Testis (tissue), 3 donors: ENCODE measurements around the gene ARHGEF25. TPM values are rescaled to one million over a fixed set of nuclear protein-coding genes. Genes with fewer than 3 reads are reported as not detected.
"Not testable (repeated sequence)": the region's sequence is repeated elsewhere in the genome, so short reads cannot be mapped to it uniquely, and the experiment has no call there.

Experiments
- DNase-seq: peaks from one replicate; pipeline ENCODE4 v3.0.0-alpha.2; 2019
- H3K27ac ChIP-seq, 2 donors: fragments of 200-600 bp; sonication (generic); one replicate each; pipeline ENCODE4 v1.5.1; 2019
- H3K27me3 ChIP-seq: fragments of 200-600 bp; sonication (generic); one replicate; pipeline ENCODE4 v1.5.1; 2019
- H3K36me3 ChIP-seq: fragments of 200-600 bp; sonication (generic); one replicate; pipeline ENCODE4 v1.5.1; 2017; ENCODE audit warnings: low read depth; ENCODE audit errors: missing control alignments
- H3K4me1 ChIP-seq: fragments of 200-600 bp; sonication (generic); one replicate; pipeline ENCODE4 v1.5.1; 2019
- H3K4me3 ChIP-seq, 2 donors: fragments of 200-600 bp; sonication (generic); one replicate each; pipeline ENCODE4 v1.5.1; 2017 to 2019
- H3K9me3 ChIP-seq: fragments of 200-600 bp; sonication (generic); one replicate; pipeline ENCODE4 v1.5.1; 2017
- POLR2A ChIP-seq: fragments of 450-650 bp; IDR thresholded peaks from one replicate; pipeline ENCODE4 v1.6.1; 2017; ENCODE audit warnings: antibody characterized with exemption, mild to moderate bottlenecking, moderate library complexity
- WGBS, 2 donors: methylation state at CpG; one replicate each; pipeline ENCODE4 v1.1.5; 2018; 5-methylcytosine and 5-hydroxymethylcytosine counted together
- intact Hi-C: fragments of 100-400 bp; cut with DNase I; formaldehyde crosslinking; loops from one replicate; pipeline ENCODE4 v1.15.1; 2023; ENCODE audit warnings: low total_unique reads
- polyA plus RNA-seq: library from polyadenylated mRNA; stranded (reverse); fragments of 350-450 nt; fragmentation: Illumina TruSeq; extraction: RNeasy Lipid Tissue Mini Kit (QIAGEN cat#74804); gene quantifications from one replicate; pipeline ENCODE4 v1.2.3, GENCODE V29; 2014; ENCODE audit warnings: low read depth, low replicate concordance; ENCODE audit not compliant: insufficient read depth
- total RNA-seq, 2 donors: library from RNA; depleted of rRNA; stranded (reverse); fragments of >200 nt; gene quantifications; one replicate each; pipeline ENCODE4 v1.2.3, GENCODE V29; 2016
- TF ChIP-seq, protein P1 (sequence below), 3 experiments: fragments of 450-650 bp in 2 of 3; fragments of 200-600 bp in 1 of 3; sonication (generic) in 1 of 3; IDR thresholded peaks; one replicate each; pipeline ENCODE4 v1.5.1; 2016 to 2019; ENCODE audit warnings: antibody characterized with exemption in 3 of 3, mild to moderate bottlenecking in 2 of 3, moderate library complexity in 1 of 3

ARHGEF25 gene
- total and polyA plus RNA-seq, 3 donors from 2014 or later = 18.0 to 26.5 (median 18.7) TPM

DNA sequence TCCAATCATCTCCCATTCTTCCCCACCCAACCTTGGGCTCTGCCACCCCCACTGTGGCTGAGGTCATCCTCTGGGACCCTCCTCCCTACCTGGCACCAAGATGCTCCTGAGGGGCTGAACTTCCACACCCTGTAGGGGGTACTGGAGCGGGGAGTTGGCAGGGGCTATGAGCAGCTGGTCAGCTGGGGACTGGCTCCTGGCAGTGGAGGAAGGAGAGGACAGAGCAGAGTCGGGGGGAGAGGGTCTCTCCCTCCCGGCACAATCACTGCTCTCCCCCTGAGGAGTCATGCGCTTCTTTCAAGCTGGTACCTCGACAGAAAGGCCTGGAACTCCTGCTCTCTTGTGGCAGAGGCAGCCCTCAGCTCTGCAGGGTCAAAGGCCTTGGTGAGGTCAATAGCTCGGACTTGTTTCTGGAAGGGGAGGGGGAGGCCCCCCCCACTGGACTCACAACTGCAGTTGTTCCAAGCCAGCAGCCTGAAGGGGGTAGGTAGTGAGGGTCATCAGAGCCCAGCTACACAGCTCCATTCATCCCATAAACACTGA, 19.7 kb downstream of the ARHGEF25 start:
- no peak overlapping the region for H3K27ac ChIP-seq
- WGBS, 2 donors = 56 to 60% methylated on average over 6 of the region's 6 CpGs
- H3K27me3 ChIP-seq = no peaks in the 10 kb centered on the region

GRCh38 chr12:57631566-57632072, 20.4 kb downstream of the ARHGEF25 start:
- H3K36me3 ChIP-seq = no peaks in the 10 kb centered on the region
- DNase-seq = peak; percentile 9
- H3K27me3 ChIP-seq = no peaks in the 10 kb centered on the region
- H3K27ac ChIP-seq = no peak overlapping the region
- TF ChIP-seq, protein P1, sequence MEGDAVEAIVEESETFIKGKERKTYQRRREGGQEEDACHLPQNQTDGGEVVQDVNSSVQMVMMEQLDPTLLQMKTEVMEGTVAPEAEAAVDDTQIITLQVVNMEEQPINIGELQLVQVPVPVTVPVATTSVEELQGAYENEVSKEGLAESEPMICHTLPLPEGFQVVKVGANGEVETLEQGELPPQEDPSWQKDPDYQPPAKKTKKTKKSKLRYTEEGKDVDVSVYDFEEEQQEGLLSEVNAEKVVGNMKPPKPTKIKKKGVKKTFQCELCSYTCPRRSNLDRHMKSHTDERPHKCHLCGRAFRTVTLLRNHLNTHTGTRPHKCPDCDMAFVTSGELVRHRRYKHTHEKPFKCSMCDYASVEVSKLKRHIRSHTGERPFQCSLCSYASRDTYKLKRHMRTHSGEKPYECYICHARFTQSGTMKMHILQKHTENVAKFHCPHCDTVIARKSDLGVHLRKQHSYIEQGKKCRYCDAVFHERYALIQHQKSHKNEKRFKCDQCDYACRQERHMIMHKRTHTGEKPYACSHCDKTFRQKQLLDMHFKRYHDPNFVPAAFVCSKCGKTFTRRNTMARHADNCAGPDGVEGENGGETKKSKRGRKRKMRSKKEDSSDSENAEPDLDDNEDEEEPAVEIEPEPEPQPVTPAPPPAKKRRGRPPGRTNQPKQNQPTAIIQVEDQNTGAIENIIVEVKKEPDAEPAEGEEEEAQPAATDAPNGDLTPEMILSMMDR (IDR thresholded peaks at IDR 0.05) = no peak
- TF ChIP-seq POLR2A = no peak
- intact Hi-C loops = no loop called here
- peak overlapping the region in 1 of 2 donors; percentile 68 for H3K4me3 ChIP-seq
- H3K4me1 ChIP-seq = peaks cover 16% of the 10 kb centered on the region
- H3K9me3 ChIP-seq = no peaks in the 10 kb centered on the region
- WGBS, 2 donors = 23 to 28% methylated on average over 2 to 26 of the region's 26 CpGs

More for the DNA sequence above, 19.7 kb downstream of the ARHGEF25 start:
- peak; percentile 1 for DNase-seq
- intact Hi-C loops = no loop called here
- Histone ChIP-seq H3K36me3 (no peaks in the 10 kb centered on the region), H3K4me1 (peaks cover 16% of the 10 kb centered on the region), H3K4me3 (no peak overlapping the region), H3K9me3 (no peaks in the 10 kb centered on the region)
- no peak for TF ChIP-seq POLR2A
- TF ChIP-seq, protein P1 (IDR thresholded peaks at IDR 0.05) = no peak

GRCh38 chr12:57632073-57632957, 21.1 kb downstream of the ARHGEF25 start:
- intact Hi-C loops = no loop called here
- Histone ChIP-seq H3K9me3 (no peaks in the 10 kb centered on the region), H3K4me1 (peaks cover 14% of the 10 kb centered on the region), H3K36me3 (no peaks in the 10 kb centered on the region), H3K4me3 (peak overlapping the region; percentile 44 to 68), H3K27me3 (no peaks in the 10 kb centered on the region), H3K27ac (no peak overlapping the region)
- peak; percentile 14 for DNase-seq
- 0 to 3% methylated on average over 28 to 61 of the region's 67 CpGs for WGBS, 2 donors
- TF ChIP-seq, protein P1 (IDR thresholded peaks at IDR 0.05) = no peak
- TF ChIP-seq POLR2A = no peak

DNA sequence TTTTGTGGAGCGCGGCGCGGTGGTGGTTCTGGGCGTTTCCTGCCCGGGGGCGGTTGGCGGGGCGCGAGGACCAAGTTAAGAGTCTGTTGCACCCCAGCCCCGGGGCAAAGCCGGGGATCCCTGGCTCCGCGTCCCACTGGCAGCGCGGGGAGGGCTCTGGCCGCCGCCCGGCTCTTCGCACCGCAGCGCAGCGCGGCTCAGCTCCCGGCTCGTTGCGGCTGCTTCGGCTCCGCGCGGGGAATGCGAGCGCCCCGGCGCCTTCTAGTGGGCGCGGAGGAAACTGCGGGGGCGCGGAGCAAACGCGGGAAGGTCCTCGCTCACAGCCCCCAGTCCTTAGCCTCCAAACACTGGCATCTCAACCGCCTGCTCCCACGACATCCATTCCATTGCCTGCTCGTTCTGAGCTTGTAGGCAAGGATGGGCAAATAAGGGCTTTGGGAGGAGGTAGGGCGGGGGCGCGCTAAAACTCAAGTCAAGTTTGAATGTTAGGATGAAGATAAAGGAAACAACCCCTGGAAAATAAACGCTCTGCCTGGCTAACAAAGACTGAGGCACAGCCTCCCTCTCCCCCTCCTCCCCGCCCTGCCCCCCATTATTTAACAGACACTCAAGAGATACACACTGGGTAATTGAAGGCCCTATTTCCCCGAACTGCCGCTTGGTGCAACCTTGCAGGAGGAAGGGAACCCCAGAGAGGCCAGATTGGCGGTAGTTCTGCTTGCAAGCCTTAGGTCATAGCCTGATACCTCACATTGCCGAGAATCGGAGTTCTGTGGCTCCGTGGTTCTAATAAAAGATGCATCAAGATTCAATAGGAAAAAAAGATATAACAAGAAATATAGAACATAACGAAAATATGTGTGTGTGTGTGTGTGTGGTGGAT, 22.0 kb downstream of the ARHGEF25 start, which contains the start of gene B4GALNT1:
Gene B4GALNT1, minus strand, starts transcription at position 244 of the 883 bp plus-strand sequence. CDS start 1,069 bp downstream, outside the sequence.
- WGBS, 2 donors = 4 to 6% methylated on average over 15 to 46 of the region's 58 CpGs
- peak; percentile 71 for DNase-seq
- Histone ChIP-seq H3K27me3 (no peaks in the 10 kb centered on the region), H3K36me3 (no peaks in the 10 kb centered on the region), H3K27ac (no peak within 1 kb of the TSS), H3K4me3 (peak within 1 kb of the TSS; percentile 44 to 68), H3K9me3 (no peaks in the 10 kb centered on the region), H3K4me1 (peaks cover 7% of the 10 kb centered on the region)
- intact Hi-C loops = no loop called here
- TF ChIP-seq, protein P1 (IDR thresholded peaks at IDR 0.05) = peak; percentile 74 to 84 (median 75)
- TF ChIP-seq POLR2A = no peak

DNA sequence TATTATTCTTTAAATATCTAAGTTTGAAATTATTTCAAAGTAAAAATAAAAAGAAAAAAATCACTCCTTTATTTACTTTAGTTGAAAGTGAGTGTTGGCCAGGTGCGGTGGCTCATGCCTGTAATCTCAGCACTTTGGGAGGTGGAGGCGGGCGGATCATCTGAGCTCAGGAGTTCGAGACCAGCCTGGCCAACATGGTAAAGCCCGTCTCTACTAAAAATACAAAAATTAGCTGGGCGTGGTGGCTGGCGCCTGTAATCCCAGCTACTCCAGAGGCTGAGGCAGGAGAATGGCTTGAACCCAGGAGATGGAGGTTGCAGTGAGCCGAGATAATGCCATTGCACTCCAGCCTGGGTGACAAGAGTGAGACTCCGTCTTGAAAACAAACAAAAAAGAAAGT, 25.5 kb downstream of the ARHGEF25 start:
- H3K9me3 ChIP-seq, H3K4me1 ChIP-seq, H3K4me3 ChIP-seq, H3K27me3 ChIP-seq, H3K36me3 ChIP-seq, DNase-seq, intact Hi-C loops, H3K27ac ChIP-seq: not testable (repeated sequence)
- 85 to 89% methylated on average over 9 of the region's 9 CpGs for WGBS, 2 donors
